Duodenal mucosa (tissue), 2 donors: ENCODE data around the gene SYNE3.

Source experiments
- H3K27ac ChIP-seq: one replicate; pipeline ENCODE4 v1.7.0; 2013; ENCODE audit warnings: low read depth, low read length
- H3K27me3 ChIP-seq, 2 donors: one replicate each; pipeline ENCODE4 v1.7.0; 2013; ENCODE audit warnings: low read length in 2 of 2, control low read depth in 1 of 2; ENCODE audit not compliant: insufficient read depth in 2 of 2, control insufficient read depth in 1 of 2
- H3K36me3 ChIP-seq, 2 donors: one replicate each; pipeline ENCODE4 v1.7.0; 2013; ENCODE audit warnings: low read length in 2 of 2, control low read depth in 1 of 2; ENCODE audit not compliant: insufficient read depth in 2 of 2, control insufficient read depth in 1 of 2
- H3K4me1 ChIP-seq, 2 donors: one replicate each; pipeline ENCODE4 v1.7.0; 2013; ENCODE audit warnings: low read length in 2 of 2, control low read depth in 1 of 2; ENCODE audit not compliant: insufficient read depth in 2 of 2, control insufficient read depth in 1 of 2
- H3K4me3 ChIP-seq, 2 donors: one replicate each; pipeline ENCODE4 v1.7.0; 2013; ENCODE audit warnings: low read length in 2 of 2, low read depth in 1 of 2
- H3K9ac ChIP-seq, 2 donors: one replicate each; pipeline ENCODE4 v1.7.0; 2013; ENCODE audit warnings: low read length in 2 of 2, low read depth in 1 of 2
- H3K9me3 ChIP-seq, 2 donors: one replicate each; pipeline ENCODE4 v1.7.0; 2013; ENCODE audit warnings: low read length in 2 of 2, control low read depth in 1 of 2; ENCODE audit not compliant: control insufficient read depth in 1 of 2

SYNE3 gene, protein sequence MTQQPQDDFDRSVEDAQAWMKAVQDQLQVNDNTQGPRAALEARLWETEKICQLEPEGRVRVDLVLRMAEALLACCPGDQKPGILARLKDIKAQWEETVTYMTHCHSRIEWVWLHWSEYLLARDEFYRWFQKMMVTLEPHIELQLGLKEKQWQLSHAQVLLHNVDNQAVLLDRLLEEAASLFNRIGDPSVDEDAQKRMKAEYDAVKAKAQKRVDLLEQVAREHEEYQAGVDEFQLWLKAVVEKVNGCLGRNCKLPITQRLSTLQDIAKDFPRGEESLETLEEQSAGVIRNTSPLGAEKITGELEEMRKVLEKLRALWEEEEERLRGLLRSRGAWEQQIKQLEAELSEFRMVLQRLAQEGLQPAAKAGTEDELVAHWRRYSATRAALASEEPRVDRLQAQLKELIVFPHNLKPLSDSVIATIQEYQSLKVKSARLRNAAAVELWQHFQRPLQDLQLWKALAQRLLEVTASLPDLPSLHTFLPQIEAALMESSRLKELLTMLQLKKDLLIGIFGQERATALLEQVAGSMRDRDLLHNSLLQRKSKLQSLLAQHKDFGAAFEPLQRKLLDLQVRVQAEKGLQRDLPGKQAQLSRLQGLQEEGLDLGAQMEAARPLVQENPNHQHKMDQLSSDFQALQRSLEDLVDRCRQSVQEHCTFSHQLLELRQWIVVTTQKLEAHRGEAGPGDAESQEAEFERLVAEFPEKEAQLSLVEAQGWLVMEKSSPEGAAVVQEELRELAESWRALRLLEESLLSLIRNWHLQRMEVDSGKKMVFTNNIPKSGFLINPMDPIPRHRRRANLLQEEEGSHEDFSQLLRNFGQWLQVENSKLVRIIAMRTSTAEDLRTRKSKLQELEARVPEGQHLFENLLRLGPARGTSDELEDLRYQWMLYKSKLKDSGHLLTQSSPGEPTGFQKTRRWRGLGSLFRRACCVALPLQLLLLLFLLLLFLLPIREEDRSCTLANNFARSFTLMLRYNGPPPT

DNA sequence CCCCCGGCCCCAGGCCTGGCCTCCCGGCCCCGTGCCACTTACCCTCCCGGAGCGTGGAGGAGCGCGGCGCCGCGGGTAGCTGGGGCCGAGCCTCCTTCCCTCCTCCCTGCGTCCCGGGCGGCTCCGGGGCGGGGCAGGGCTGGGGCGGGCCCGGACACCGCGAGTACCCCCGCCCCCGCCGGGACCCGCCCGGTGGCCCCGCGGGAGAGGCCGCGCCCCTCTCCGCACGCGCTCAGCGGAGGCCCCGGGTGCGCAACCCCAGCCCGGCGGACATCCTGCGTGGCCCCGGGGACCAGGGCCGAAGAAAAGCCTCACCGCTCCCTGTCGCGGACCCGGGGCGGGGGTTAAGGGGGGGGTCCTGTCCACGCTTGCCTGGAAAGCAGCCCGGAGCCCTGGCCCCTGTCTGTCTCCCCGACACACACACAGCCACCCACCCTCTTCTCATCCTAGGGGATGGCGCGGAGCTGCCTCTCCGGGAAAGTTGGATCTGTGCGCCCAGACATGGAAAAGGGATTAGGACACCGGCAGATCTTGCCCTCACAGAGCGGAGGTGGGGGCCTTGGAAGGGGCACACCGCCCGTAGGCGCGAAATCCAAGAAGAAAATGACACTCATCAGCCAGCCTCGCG is at the start of gene SYNE3:
TSS of gene SYNE3 (minus strand) at position 97 of the 628 bp plus-strand sequence. CDS start 40,829 bp downstream, outside the sequence.
- no peak within 1 kb of the TSS for H3K27ac ChIP-seq

DNA sequence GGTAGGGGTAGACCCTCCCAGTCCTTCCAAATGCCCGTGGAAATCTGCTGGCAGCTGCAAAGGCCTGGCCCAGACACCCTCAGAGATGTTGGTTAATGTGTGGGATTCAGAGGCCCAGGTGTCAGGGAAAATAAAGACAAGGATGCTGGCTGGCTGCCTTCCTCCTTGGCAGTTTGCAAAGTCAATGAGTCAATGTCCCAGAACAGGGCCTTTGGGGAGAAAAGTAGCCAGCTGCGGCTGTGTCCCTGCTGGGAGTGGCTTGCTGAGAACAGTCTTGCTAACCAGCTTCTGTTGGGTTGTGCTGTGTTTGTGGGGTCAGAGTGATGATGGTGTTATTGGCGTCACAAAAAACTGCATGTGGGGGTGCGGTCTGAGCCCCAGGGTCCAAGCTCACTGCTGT is 47.6 kb upstream of the SYNE3 start:
- Histone ChIP-seq H3K4me1 (peaks cover 0 to 7% of the 10 kb centered on the region in 2 donors), H3K9ac (no peak overlapping the region), H3K9me3 (no peaks in the 10 kb centered on the region), H3K27ac (no peak overlapping the region), H3K4me3 (no peak overlapping the region), H3K27me3 (no peaks in the 10 kb centered on the region), H3K36me3 (no peaks in the 10 kb centered on the region)

More for the DNA sequence above, at the start of gene SYNE3:
- H3K9ac ChIP-seq = peak within 1 kb of the TSS; percentile 45 to 63
- H3K36me3 ChIP-seq = no peaks in the 10 kb centered on the region
- H3K27me3 ChIP-seq = no peaks in the 10 kb centered on the region
- H3K4me1 ChIP-seq = peaks cover 51% of the 10 kb centered on the region in 2 donors
- H3K9me3 ChIP-seq = no peaks in the 10 kb centered on the region
- H3K4me3 ChIP-seq = peak within 1 kb of the TSS; percentile 60 to 76

DNA sequence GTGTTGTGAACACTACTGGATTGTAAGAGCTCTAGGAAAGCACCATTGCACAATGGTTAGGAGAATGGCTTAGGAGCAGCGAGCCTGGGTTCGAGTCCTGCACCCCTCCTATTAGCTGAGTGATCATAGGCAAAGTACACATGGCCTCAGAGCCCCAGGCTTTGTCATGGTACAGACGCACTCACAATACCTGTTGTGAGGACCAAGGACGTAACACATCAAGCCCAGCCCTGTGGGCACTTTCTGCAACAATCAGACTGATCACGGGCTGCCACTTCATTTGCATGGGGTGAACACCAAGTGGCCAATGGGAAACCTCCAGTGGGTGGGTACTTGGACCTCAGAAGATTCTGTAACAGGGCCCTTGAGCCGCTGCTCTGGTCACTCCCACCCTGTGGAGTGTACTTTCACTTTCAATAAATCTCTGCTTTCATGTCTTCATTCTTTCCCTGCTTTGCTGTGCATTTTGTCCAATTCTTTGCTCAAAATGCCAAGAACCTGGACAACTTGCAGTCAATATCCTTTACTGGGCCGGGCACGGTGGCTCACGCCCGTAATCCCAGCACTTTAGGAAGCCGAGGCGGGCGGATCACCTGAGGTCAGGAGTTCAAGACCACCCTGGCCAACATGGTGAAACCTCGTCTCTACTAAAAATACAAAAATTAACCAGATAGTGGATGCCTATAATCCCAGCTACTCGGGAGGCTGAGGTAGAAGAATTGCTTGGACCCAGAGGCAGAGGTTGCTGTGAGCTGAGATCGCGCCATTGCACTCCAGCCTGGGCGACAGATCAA is 46.6 kb upstream of the SYNE3 start:
- Histone ChIP-seq H3K27me3 (no peaks in the 10 kb centered on the region), H3K27ac (no peak overlapping the region), H3K36me3 (no peaks in the 10 kb centered on the region), H3K9me3 (no peaks in the 10 kb centered on the region), H3K9ac (no peak overlapping the region), H3K4me3 (peak overlapping the region; percentile 34 to 58), H3K4me1 (peaks cover 0 to 7% of the 10 kb centered on the region in 2 donors)

DNA sequence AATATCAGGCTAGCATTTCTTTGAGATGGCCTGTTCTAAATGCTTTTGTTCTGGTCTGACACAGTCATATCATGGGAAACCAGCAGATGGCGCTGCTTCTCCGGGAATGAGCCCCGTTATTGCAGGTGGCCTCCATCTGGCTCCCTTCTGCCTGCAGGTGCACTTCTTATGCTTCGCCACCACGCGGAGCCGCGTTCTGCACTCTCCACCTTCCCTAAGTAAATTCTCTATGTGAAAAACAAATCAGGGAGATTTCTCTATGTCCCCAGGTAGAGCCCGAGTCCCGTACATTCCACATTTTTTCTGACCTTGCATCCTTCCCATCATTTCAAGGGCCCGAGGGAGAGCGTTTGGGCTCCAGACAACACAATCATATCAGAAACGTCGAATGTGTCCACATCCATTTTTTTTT is 44.6 kb upstream of the SYNE3 start:
- Histone ChIP-seq H3K27me3 (no peaks in the 10 kb centered on the region), H3K4me1 (peaks cover 0 to 7% of the 10 kb centered on the region in 2 donors), H3K4me3 (no peak overlapping the region), H3K9ac (no peak overlapping the region), H3K27ac (no peak overlapping the region), H3K9me3 (no peaks in the 10 kb centered on the region), H3K36me3 (no peaks in the 10 kb centered on the region)

DNA sequence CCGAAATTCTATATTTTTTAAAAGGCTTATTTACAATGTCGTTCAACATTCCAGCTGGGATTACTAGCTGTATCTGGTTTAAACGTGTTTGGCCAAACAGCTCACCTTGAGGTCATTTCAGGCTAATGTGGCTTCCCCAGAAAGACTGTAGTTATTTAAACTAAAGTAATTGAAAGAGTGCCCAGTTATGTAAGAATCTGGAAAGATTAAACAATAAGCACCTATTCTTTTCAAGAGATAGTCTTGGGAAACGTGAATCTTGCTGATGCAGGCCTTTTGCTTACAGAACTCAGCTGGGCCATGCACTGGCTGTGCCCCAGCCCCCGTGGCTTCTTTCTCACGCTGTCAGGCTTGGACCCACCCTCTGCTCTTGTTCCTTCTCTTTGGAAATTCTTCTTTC is 42.8 kb upstream of the SYNE3 start:
- H3K9me3 ChIP-seq = no peaks in the 10 kb centered on the region
- H3K4me3 ChIP-seq = no peak overlapping the region
- H3K27ac ChIP-seq = no peak overlapping the region
- H3K9ac ChIP-seq = no peak overlapping the region
- H3K4me1 ChIP-seq = peaks cover 0 to 7% of the 10 kb centered on the region in 2 donors
- no peaks in the 10 kb centered on the region for H3K27me3 ChIP-seq
- H3K36me3 ChIP-seq = no peaks in the 10 kb centered on the region

GRCh38 chr14:95557832-95558231 is 41.4 kb upstream of the SYNE3 start:
- no peaks in the 10 kb centered on the region for H3K9me3 ChIP-seq
- no peak overlapping the region for H3K9ac ChIP-seq
- peaks cover 0 to 3% of the 10 kb centered on the region in 2 donors for H3K4me1 ChIP-seq
- H3K4me3 ChIP-seq = no peak overlapping the region
- H3K36me3 ChIP-seq = no peaks in the 10 kb centered on the region
- no peaks in the 10 kb centered on the region for H3K27me3 ChIP-seq
- no peak overlapping the region for H3K27ac ChIP-seq

- no peaks in the 10 kb centered on the region for H3K9me3 ChIP-seq
Observed at GRCh38 chr14:95557291-95557690, 40.8 kb upstream of the SYNE3 start.

DNA sequence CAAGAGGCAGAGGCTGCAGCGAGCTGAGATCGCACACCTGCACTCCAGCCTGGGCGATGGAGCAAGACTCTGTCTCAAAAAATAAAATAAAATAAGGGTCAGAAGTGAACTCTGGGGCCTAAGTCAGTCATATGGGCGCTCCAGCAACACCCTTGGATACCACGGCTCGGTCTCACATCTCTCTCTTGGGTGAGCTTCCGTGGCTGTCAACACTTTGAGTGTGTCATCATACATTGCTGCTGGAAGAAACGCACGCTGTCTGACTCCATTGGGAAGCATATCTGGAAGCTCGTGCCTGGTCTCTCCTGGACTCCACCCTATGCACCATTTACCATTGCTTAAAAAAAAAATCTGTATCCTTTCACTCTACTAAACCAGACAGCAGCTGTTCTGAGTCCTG is 38.6 kb upstream of the SYNE3 start:
- Histone ChIP-seq H3K4me3 (no peak overlapping the region), H3K27ac (no peak overlapping the region), H3K4me1 (no peaks in the 10 kb centered on the region), H3K9ac (no peak overlapping the region), H3K36me3 (no peaks in the 10 kb centered on the region), H3K27me3 (no peaks in the 10 kb centered on the region), H3K9me3 (no peaks in the 10 kb centered on the region)

More at GRCh38 chr14:95557291-95557690, 40.8 kb upstream of the SYNE3 start:
- H3K9ac ChIP-seq = no peak overlapping the region
- no peak overlapping the region for H3K4me3 ChIP-seq
- H3K4me1 ChIP-seq = no peaks in the 10 kb centered on the region
- H3K27me3 ChIP-seq = no peaks in the 10 kb centered on the region
- H3K27ac ChIP-seq = no peak overlapping the region
- H3K36me3 ChIP-seq = no peaks in the 10 kb centered on the region

GRCh38 chr14:95553141-95553540 is 36.7 kb upstream of the SYNE3 start:
- H3K9me3 ChIP-seq = no peaks in the 10 kb centered on the region
- no peak overlapping the region for H3K9ac ChIP-seq
- H3K4me3 ChIP-seq = no peak overlapping the region
- no peak overlapping the region for H3K27ac ChIP-seq
- no peaks in the 10 kb centered on the region for H3K4me1 ChIP-seq
- no peaks in the 10 kb centered on the region for H3K27me3 ChIP-seq
- H3K36me3 ChIP-seq = no peaks in the 10 kb centered on the region
